NCI-H345 (cell line): ENCODE measurements around the gene PAPSS1.
"Not testable (repeated sequence)": the region's sequence is repeated elsewhere in the genome, so short reads cannot be mapped to it uniquely, and the experiment has no call there.

Source experiments
- DNase-seq: peaks from one replicate; lab custom pipeline; 2025; lab: John Stamatoyannopoulos, UW

The PAPSS1 gene

DNA sequence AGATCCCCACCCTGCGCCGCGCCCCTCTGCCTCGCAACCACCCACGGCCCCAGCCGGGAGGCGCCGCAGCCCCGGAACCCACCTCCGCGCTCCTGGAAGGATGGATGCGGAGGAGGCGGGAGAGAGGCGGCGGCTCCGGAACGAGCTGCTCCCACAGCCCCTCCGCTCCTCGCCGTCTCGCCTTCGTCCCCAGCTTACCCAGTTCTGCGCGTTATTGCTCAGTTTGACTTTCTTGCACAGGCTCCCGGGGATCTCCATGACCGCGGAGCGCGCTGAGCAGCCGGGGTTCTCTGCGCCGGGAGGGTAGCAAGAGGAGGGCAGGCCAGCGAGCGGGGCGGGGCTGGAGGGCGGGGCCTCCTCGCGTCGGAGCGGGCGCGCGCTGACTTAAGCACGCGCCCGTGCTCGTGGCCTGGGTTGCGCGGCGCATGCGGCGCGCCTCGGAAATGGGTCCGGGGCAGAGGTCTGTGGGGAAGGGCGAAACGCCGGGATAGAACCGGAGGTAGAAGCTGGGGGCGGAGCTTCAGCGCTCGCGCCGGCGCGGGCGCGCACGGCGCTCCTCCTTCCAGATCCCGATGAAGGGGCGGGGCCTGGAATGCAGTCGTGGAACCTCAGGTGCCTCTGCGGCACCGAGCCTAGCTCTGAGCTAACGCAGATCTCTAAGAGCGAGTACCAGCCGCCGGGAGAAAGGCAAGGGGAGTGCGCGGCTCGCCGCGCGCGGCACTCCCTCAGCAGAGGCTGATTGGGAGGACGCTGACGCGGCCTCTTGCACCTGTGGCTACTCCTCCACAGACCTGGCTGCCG, at the start of gene PAPSS1:
Gene PAPSS1 (minus strand): TSS at position 313 of the 801 bp plus-strand sequence. CDS start 55 bp downstream, at position 258.
- peak; percentile 96 for DNase-seq

DNA sequence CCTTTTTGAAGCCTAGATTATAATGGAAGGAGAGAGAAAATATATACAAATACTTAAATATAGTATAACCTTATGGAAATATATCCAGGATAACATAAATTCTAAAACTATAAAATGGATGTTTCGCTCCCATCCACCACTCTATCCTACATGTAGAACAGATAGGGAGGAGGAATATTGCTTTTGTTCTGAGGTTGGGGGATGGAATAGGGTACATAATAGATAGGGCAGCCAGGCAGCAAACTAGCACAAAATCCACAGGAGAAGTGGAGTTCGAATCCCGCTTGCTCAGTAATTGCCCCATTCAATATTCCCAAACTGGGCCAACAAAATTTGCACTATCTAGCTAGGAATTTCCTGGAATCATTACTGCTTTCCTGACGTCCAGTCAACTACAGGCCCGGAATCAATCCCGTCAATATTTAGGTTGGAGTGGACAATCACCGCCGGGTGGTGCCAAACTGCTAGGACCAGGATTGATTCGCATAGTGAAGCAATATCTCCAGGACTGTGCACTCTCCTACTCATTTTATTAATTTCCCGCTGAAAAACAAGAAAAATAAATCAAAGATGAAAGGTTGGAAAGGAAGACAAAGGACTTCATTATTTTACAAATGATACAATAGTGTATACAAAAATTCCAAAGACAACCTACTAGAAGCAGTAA, 40.4 kb upstream of the PAPSS1 start:
- no peak for DNase-seq

DNA sequence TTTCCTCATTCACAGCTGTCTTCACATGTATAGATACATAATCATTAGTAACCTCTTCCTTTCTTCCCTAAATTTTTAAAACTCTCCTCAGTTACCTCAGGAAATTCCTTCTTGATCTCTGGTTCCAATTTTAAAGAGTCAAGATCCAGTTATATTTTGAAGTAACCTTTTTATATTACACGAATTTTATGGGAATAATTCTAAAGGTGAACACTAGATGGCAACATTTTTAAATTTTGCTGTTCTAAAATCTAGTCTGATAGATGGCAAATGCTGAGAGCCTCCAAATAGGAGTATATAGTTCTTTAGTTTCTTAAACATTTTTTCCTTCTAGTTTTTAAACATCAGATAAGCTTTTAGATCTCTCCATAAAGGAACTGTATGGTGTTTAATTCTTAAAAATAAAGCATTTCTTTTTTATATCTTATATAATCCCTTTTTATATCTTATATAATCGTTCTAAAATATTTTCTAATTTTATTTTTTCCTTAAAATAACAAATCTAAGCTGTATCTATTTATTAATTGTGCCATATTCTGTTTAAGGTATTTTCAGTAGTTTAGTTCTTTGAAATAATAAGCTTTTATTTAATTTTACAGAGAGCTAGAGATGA, 37.9 kb upstream of the PAPSS1 start:
- DNase-seq: peak; percentile 21

DNA sequence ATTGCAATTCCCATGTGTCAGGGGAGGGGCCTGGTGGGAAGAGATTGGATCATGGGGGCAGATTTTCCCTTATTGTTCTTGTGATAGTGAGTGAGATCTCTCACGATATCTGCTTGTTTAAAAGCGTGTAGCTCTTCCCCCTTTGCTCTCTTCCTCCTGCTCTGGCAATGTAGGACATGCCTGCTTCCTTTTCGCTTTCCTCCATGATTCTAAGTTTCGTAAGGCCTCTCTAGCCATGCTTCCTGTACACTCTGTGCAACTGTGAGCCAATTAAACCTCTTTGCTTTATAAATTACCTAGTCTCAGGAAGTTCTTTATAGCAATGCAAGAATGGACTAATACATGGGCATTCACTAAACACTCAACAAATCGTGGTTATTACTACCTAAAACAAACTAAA, 37.2 kb upstream of the PAPSS1 start:
- no peak for DNase-seq

DNA sequence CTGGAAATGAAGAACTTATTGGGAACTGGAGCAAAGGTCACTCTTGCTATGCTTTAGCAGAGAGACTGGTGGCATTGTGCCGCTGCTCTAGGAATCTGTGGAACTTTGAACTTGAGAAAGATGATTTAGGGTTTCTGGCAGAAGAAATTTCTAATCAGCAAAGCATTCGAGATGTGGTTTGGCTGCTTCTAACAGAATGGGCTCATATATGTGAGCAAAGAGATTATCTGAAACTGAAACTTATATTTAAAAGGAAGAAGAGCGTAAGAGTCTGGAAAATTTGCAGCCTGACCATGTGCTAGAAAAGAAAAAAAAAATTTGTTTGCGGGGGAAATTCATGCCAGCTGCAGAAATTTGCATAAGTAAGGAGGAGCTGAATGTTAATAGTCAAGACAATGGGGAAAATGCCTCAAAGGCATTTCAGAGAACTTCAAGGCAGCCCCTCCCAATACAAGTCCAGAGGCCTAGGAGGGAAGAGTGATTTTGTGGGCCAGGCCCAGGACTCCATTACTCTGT, 35.9 kb upstream of the PAPSS1 start:
- no peak for DNase-seq

DNA sequence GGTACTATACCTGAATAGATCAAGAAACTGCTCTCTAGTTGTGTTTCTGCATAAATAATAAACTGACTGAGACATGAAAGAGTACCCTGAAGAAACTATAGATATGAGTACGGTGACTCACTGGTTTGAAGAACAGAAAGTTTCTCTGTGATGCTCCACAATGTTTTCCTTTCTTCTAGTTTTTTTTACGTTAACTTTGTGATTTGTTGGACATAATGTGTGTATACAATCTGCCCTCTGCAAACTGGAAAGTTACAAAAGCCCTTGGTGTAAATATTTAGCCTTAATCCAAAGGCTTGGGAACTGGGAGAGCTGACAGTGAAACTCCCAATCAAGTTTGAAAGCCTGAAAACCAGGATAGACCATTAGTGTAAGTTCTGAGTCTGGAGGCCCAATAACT, 31.6 kb upstream of the PAPSS1 start:
- DNase-seq: no peak

DNA sequence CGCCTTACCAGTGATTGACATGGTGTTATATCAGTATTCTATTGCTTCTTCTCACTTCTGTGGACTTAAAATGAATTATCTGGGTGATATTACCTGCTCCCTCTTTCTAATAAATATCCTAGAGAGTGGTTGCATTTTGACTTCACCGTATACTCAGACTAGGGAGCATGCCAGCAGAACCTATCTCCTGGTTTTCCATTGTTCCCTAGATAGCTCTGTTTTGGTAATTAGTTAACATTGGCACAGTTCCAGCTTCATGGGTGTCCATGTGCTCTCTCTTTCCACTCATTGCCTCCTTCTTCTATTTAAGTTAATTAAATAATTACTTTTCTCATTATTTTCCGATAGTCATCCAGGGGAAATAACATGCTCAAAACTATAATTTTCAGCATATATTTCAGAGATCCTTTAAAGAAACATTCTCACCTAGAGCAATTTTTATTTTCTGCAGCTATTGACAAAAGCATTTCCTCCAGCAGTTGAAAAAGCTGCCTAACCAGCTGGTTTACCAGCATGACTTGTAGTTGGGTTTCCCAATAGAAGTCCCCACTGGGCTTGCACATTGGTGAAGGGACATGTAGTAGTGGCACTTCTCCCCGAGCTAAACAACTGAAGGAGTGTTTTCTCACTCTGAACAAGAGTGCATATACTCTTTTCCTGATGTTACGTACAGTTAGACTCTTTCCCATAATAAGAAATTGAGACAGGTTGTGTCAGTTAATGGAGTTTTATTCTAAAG, 27.9 kb upstream of the PAPSS1 start:
- DNase-seq: peak; percentile 54

DNA sequence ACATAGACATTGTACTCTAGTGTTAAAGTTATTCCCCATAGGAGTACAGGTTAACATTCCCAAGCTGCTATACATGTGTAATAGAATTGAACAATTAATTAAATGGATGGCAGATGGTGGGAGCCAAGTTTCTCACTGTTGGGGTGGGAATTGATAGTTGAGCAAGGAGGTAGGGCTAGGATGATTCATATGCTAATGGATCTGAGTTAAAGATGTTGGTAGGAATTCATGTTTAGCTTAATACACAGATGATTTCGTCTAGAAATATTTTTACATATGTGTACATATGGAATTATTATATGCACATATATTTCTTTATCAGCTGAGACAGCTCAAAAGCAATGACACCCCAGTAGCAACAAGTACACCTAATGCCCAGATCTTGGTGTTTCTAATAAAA, 26.1 kb upstream of the PAPSS1 start:
- no peak for DNase-seq

DNA sequence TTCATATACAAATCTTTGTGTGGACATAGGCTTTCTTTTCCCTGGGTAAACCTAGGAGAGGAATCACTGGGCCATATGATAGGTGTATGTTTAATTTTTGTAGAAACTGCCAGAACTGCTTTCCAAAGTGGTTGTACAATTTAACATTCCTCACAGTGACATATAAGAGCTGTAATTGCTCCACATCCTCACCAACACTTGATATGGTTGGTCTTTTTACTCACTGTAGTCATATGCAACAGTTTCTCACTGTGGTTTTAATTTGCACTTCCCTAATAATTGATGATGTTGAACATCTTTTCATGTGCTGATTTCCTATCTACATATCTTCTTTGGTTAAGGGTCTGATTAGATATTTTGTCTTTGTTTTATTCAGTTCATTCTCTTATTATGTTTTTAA, 24.5 kb upstream of the PAPSS1 start:
- no peak for DNase-seq

DNA sequence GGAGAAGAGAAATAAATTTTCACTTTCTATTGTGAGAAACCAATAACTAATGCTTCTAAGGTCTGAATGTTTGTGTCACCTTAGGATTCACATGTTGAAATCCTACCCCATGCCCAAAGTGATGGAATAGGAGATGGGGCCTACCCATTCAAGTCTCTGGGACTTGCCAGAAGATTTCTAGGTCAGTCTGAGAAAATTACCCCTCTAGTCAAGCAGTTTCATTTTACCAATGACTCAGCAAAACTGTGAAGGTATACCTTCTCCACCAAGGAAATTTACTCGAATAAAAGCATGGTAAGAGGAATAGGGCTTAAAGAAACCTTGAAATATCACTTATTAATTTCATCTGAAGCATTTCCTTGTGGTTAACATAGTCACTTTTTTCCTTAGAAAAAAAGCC, 23.5 kb upstream of the PAPSS1 start:
- DNase-seq: no peak

DNA sequence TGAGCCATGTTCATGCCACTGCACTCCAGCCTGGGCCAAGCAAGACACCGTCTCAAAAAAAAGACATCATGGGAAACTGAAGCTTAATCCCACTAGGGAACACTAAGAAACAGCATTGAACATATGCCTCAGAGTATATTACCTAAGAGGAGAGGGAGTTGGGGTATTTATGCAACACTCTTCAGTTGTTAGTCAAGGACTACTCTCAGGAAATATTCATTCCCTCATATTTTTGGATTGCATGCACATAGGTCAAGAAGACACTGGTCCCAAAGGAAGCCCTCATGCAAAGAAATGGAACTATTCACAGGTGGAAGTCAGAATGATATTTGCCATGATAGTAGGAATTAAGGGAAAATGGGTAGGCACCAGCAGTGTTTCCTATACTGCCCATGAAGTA, 22.8 kb upstream of the PAPSS1 start:
- no peak for DNase-seq

DNA sequence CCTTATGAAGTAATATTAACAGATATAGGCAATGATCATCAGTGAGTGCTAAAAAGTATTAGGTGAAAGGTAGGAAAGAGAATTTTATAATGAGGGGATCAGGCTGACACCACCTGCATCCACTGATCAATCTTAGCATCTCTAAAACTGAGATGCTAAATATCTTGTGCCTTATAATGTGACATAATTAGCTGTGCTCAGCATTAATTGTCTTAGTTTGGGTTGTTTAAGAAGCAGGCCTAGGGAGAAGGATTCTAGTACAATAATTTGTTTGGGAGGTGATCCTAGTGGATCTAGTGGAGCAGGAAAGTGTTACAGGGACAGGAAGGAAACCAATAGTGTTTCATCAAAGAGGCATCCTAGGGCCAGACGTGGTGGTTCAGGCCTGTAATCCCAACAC, 22.2 kb upstream of the PAPSS1 start:
- DNase-seq: no peak

DNA sequence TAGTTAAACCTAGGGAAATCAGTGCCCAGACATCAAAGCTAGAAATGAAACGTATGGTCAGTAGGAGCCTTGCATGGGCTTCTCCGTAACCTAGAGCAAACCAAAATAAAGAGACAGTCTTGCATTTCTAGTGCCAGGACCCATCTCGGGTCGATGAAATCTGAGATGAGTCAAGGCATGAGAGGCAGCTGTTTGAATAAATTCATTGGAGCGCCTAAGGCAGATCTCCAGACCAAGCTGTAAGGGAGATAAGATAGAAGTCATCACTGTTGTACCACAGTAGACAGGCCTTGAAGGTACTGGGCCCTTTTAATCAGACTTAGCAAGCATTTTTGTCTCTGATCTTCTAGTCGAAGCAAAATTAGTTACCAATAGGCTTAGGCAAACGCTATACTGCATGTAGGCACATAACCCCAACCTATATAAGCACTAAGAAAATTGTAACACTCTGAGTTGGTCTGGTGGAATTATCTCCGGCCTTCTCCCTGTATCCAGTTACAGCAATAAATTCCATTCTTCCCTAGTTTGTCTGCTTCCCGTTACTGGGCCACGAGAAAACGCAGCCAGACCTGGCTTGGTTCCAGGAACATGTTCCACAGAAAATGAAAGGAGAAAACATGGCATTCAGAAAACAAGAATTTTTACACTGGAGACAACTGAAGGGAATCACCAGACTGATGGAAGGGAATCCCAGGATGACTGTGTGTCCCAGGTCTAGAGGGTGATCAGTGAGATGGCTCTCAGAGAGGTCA, 21.1 kb upstream of the PAPSS1 start:
- DNase-seq: no peak

DNA sequence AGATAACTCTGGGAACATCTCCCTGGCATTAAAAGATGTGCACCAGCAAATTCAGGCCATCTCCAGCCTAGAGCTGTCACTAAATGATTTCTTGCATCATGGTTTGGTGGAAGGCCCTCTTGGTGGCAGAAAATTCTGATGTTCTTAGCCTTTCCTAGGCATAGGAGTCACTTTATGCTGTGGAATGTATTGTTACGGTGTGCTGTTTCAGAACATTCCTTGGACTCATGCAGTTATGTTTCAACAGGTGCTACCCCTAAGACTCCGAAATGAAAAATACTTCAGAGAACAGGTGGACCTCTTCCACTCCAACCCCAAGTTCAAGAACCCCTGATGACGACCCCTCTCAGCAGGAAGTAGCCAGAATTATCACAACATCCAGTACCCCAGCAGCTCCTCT, 20.3 kb upstream of the PAPSS1 start:
- DNase-seq: no peak

DNA sequence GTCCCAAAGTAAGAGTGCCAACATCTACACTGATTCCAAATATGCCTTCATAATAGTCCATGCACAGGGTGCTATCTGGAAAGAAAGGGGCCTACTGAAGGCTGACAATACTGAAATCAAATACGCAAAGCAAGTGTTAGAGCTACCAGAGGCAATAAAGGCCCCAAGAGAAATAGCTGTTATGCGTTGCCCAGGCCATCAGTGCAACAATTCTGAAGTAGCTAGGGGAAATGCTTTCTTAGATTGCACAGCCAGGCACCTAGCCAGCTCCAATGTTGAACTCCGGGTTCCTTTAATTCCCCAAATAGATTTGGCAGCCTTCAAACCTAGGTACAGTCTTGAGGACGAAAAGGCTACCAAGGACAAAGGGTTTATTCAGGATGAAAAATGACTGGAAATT, 17.4 kb upstream of the PAPSS1 start:
- no peak for DNase-seq

DNA sequence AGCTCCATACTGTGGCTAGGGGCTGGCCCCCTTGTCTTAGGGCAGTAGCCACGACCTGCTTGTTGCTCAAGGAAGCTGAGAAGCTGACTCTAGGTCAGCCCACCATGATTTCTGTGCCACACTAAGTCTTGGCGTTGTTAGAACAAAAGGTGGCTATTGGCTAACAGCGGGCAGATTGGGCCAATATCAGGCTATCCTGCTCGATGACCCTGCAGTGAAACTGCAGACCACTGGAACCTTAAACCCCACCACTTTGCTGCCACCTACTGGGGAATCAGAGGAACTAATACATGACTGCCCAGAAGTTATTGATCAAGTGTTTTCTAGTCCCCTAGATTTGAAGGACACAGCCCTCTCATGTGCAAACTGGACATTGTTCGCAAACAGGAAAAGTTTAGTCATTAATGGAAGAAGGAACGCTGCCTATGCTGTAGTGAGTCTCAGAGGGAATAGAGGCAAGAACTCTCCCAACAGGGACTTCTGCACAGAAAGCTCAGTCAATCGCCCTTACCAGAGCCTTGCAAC, 17.0 kb upstream of the PAPSS1 start:
- peak; percentile 7 for DNase-seq

DNA sequence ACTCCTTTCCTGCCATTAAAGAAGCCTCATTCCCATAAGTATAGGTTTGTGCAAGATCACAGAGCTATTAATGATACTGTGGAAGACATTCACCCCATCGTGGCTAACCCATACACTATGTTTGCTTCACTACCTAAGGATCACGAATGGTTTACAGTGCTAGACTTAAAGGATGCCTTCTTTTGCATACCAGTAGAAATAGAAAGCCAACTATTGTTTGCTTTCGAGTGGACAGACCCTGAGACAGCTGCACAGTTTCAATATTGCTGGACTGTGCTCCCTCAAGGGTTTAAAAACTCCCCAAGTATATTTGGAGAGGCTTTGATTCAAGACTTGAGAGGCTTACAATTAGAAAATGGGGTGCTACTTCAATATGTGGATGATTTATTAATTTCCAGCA, 16.0 kb upstream of the PAPSS1 start:
- no peak for DNase-seq

DNA sequence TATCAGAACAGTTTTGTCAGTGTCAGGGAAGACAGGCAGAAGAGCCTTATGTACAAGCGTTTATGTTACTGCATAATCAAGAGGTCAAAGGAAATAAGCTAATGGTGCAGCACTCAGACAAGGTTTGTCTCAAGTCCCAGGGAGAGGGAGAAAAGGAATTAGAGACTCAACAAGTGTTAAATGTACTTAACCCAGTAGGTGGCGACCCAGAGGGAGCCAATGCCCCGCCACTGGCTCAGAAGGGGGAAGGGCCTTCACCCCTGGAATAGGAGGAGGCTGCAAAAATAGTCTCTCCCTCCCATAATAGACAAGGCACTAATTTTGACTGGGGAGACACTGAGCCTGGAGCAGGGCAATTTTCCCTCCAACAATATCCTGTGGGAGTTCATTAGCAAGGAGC, 14.1 kb upstream of the PAPSS1 start:
- DNase-seq: no peak

DNA sequence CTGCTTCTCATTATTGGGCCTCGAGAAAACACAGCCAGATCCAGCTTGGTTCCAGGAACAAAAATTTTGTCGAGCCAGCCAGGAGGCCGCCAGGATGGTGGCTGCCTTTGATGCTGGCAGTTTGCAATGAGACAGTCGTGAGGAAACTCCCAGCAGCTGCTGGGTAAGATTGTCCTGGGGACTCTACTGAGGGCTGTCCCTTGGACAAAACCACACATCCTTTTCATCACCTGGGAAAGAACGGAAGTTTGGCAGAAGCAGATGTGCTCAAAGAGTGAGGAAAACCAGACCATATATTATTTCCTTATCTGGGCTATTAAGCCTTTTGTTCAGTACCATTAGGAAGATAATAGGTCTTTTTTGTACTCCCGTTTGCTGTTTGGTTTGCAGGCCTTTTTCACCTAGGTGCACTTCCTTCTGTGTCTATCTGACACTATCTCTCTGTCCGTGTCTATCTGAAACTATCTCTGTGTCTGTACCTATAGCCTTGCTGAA, 13.4 kb upstream of the PAPSS1 start:
- no peak for DNase-seq

DNA sequence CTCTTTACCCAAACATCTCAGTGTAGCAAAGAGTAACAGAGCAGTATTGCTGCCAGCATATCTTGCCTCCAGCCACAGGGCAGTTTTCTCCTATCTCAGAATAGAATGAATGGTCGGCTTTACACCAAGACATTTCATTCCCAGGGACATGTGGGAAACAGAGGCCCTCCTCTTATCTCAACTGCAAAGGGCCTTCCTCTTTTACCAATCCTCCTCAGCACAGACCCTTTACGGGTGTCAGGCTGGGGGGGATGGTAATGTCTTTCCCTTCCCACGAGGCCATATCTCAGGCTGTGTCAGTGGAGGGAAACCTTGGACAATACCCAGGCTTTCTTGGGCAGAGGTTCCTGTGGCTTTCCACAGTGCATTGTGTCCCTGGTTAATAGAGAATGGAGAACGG, 9.0 kb upstream of the PAPSS1 start:
- DNase-seq: not testable (repeated sequence)
